ENCODE results near the gene NRARP. TPM values are rescaled to one million over a fixed set of nuclear protein-coding genes. Genes with fewer than 3 reads are reported as not detected.
"Not testable (repeated sequence)": the region's sequence is repeated elsewhere in the genome, so short reads cannot be mapped to it uniquely, and the experiment has no call there.

NRARP gene
- total RNA-seq, 1 donor from 2014 or later: 5.1 TPM

DNA sequence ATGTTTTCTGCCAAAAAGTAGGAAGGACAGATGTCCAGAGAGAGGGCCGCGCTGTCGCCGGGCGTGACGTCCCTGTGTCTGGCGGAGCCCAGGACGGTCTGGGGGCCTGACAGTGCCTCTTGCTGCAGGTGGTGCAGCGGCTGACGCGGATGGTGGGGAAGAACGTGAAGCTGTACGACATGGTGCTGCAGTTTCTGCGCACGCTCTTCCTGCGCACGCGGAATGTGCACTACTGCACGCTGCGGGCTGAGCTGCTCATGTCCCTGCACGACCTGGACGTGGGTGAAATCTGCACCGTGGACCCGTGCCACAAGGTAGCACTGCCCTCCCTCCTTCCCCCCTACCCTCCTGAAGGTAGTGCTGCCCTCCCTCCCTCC lies 39.2 kb downstream of the NRARP start:
- TF ChIP-seq, protein P1, sequence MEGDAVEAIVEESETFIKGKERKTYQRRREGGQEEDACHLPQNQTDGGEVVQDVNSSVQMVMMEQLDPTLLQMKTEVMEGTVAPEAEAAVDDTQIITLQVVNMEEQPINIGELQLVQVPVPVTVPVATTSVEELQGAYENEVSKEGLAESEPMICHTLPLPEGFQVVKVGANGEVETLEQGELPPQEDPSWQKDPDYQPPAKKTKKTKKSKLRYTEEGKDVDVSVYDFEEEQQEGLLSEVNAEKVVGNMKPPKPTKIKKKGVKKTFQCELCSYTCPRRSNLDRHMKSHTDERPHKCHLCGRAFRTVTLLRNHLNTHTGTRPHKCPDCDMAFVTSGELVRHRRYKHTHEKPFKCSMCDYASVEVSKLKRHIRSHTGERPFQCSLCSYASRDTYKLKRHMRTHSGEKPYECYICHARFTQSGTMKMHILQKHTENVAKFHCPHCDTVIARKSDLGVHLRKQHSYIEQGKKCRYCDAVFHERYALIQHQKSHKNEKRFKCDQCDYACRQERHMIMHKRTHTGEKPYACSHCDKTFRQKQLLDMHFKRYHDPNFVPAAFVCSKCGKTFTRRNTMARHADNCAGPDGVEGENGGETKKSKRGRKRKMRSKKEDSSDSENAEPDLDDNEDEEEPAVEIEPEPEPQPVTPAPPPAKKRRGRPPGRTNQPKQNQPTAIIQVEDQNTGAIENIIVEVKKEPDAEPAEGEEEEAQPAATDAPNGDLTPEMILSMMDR (IDR thresholded peaks at IDR 0.05; ENCODE audit: borderline replicate concordance): no peak
- Histone ChIP-seq H3K27me3 (ENCODE audit: low read depth) (no peaks in the 10 kb centered on the region), H3K4me3 (no peak overlapping the region), H3K27ac (replicated peaks) (no peak overlapping the region), H3K36me3 (peaks cover 65% of the 10 kb centered on the region), H3K4me1 (peaks cover 35% of the 10 kb centered on the region), H3K9me3 (replicated peaks) (no peaks in the 10 kb centered on the region)
- intact Hi-C loops (cut with micrococcal nuclease): no loop called here
- no peak for DNase-seq

DNA sequence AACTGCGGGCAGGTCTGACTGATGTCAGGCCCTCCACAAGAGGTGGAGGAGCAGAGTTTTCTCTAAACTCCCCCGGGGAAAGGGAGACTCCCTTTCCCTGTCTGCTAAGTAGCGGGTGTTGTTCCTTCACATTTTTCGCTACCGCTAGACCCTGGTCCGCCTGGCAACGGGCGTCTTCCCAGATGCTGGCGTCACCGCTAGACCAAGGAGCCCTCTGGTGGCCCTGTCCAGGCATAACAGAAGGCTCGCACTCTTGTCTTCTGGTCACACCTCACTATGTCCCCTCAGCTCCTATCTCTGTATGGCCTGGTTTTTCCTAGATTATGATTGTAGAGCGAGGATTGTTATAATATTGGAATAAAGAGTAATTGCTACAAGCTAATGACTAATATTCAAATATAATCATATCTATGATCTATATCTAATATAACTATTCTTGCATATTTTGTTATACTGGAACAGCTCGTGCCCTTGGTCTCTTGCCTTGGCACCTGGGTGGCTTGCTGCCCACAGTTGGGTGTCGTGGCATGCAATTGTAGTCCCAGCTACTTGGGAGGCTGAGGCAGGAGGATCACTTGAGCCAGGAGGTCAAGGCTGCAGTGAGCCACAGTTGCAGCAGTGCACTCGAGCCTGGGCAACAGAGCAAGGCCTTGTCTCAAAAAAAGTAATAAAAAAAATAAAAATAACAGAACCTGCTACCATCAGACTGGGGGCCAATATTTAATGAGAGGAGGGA lies 39.7 kb downstream of the NRARP start:
- H3K4me3 ChIP-seq; H3K27me3 ChIP-seq (ENCODE audit: low read depth); H3K9me3 ChIP-seq (replicated peaks); H3K27ac ChIP-seq (replicated peaks); DNase-seq; intact Hi-C loops (cut with micrococcal nuclease): not testable (repeated sequence)
- peaks cover 29% of the 10 kb centered on the region for H3K4me1 ChIP-seq
- peaks cover 63% of the 10 kb centered on the region for H3K36me3 ChIP-seq
- TF ChIP-seq, protein P1 (IDR thresholded peaks at IDR 0.05; ENCODE audit: borderline replicate concordance): peak; percentile 70

DNA sequence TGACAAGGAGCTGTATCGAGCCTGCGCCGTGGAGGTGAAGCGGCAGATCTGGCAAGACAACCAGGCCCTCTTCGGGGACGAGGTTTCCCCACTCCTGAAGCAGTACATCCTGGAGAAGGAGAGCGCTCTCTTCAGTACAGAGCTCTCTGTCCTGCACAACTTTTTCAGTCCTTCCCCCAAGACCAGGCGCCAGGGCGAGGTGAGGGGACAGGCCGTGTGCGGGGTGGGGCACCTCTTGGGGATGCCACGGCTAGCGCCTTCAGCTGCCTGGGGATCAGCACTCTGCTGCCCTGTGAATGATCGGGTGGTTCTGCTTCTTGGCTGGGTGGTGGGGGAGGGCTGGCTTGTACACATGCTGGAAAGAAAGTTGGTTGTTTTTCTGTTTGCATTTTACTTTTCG lies 45.2 kb downstream of the NRARP start:
- Histone ChIP-seq H3K9me3 (replicated peaks) (no peaks in the 10 kb centered on the region), H3K27me3 (ENCODE audit: low read depth) (no peaks in the 10 kb centered on the region), H3K27ac (replicated peaks) (no peak overlapping the region), H3K36me3 (peaks cover 33% of the 10 kb centered on the region), H3K4me3 (peak overlapping the region; percentile 93), H3K4me1 (peaks cover 43% of the 10 kb centered on the region)
- no peak for DNase-seq
- intact Hi-C loops (cut with micrococcal nuclease): no loop called here
- TF ChIP-seq, protein P1 (IDR thresholded peaks at IDR 0.05; ENCODE audit: borderline replicate concordance): no peak

DNA sequence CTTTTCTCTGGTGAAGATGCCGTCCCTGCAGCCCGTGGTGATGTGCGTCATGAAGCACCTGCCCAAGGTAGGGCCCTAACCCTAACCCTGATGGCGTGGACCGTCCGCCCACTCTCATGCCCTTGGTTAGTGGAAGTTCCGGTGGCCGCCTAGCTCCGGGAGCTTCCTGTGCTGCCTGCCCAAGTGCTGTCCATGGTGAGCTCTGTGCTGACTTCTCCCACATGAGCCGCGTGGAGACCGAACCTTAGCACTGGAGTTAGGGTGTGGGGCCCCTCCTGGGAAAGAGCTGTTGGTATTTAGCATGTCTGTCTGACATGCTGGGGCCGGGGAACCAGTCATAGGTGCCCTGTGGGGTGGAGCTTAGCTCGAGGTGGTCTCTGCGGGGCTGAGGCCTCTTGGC lies 45.7 kb downstream of the NRARP start:
- Histone ChIP-seq H3K36me3 (peaks cover 33% of the 10 kb centered on the region), H3K27ac (replicated peaks) (no peak overlapping the region), H3K9me3 (replicated peaks) (no peaks in the 10 kb centered on the region), H3K27me3 (ENCODE audit: low read depth) (no peaks in the 10 kb centered on the region), H3K4me3 (peak overlapping the region; percentile 93), H3K4me1 (peaks cover 41% of the 10 kb centered on the region)
- TF ChIP-seq, protein P1 (IDR thresholded peaks at IDR 0.05; ENCODE audit: borderline replicate concordance): no peak
- no peak for DNase-seq
- intact Hi-C loops (cut with micrococcal nuclease): no loop called here

DNA sequence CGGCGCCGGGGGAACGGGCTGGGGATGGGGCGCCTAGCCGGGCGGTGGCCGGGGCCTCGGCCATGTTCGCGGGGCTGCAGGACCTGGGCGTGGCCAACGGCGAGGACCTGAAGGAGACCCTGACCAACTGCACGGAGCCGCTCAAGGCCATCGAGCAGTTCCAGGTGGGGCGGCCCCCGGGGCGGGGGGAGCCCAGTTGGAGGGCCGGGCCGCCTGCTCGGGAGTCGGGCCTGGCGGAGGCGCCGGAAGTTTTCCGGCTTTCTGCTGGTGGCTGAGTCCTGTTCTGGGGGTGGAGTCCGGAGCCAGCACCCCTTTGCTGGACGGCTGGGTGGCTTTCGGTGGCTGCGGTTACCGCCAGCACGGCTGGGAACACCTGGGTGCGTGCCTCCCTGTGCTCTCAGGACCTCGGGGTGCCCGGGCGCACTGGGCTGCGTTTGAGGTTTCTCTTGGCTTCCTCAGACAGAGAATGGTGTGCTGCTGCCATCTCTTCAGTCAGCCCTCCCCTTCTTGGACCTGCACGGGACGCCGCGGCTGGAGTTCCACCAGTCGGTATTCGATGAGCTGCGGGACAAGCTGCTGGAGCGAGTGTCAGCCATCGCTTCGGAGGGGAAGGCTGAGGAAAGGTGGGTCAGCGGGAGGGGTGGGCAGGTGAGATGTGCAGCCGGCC lies 46.5 kb downstream of the NRARP start:
- intact Hi-C loops (cut with micrococcal nuclease): no loop called here
- Histone ChIP-seq H3K4me3 (peak overlapping the region; percentile 93), H3K27me3 (ENCODE audit: low read depth) (no peaks in the 10 kb centered on the region), H3K4me1 (peaks cover 47% of the 10 kb centered on the region), H3K9me3 (replicated peaks) (no peaks in the 10 kb centered on the region), H3K36me3 (peaks cover 33% of the 10 kb centered on the region), H3K27ac (replicated peaks) (peak overlapping the region; percentile 93)
- TF ChIP-seq, protein P1 (IDR thresholded peaks at IDR 0.05; ENCODE audit: borderline replicate concordance): no peak
- DNase-seq: peak; percentile 46
